GM23338 (cell line): Measurements from ENCODE around the gene RAN. TPM values are rescaled to one million over a fixed set of nuclear protein-coding genes. Genes with fewer than 3 reads are reported as not detected.
A peak's percentile ranks its signal among the peaks of the same experiment; 100 is the strongest.

Source experiments
- ATAC-seq: fragments of 200-7000 bp; cut with Tn5 transposase; 3 replicates; pipeline ENCODE4 v1.9.1; 2020
- DNase-seq: peaks from one replicate; pipeline ENCODE4 v3.0.0-alpha.2; 2015; ENCODE audit warnings: low spot score
- H2AFZ ChIP-seq: fragments of 200-600 bp; sonication (generic); 2 replicates; pipeline ENCODE4 v1.8.0; 2016; ENCODE audit warnings: antibody characterized with exemption, mild to moderate bottlenecking, moderate library complexity
- H3F3A ChIP-seq: fragments of 200-600 bp; sonication (generic); replicated peaks from 2 replicates; pipeline ENCODE4 v1.8.0; 2017; ENCODE audit warnings: antibody characterized with exemption, mixed run types, low read depth
- H3K27ac ChIP-seq: fragments of 200-600 bp; sonication (generic); 2 replicates; pipeline ENCODE4 v1.6.1; 2016; ENCODE audit warnings: low read depth
- H3K27me3 ChIP-seq: fragments of 200-600 bp; sonication (generic); 2 replicates; pipeline ENCODE4 v1.8.0; 2016; ENCODE audit warnings: mild to moderate bottlenecking, mixed run types, moderate library complexity; ENCODE audit not compliant: insufficient read depth
- H3K36me3 ChIP-seq: fragments of 200-600 bp; sonication (generic); 2 replicates; pipeline ENCODE4 v1.8.0; 2016; ENCODE audit warnings: mild to moderate bottlenecking; ENCODE audit not compliant: insufficient read depth
- H3K4me1 ChIP-seq: fragments of 200-600 bp; sonication (generic); 2 replicates; pipeline ENCODE4 v1.8.0; 2016; ENCODE audit warnings: mild to moderate bottlenecking, moderate library complexity; ENCODE audit not compliant: insufficient read depth
- H3K4me2 ChIP-seq: fragments of 200-600 bp; sonication (generic); 2 replicates; pipeline ENCODE4 v1.7.1; 2017; ENCODE audit warnings: mixed run types
- H3K4me3 ChIP-seq: fragments of 200-600 bp; sonication (generic); 2 replicates; pipeline ENCODE4 v1.6.1; 2016; ENCODE audit warnings: mixed run types
- H3K79me2 ChIP-seq: fragments of 200-600 bp; sonication (generic); replicated peaks from 2 replicates; pipeline ENCODE4 v1.8.0; 2017; ENCODE audit warnings: mild to moderate bottlenecking; ENCODE audit not compliant: insufficient read depth
- H3K9me2 ChIP-seq: fragments of 200-600 bp; sonication (generic); 2 replicates; pipeline ENCODE4 v1.8.0; 2017; ENCODE audit not compliant: insufficient read depth
- H4K20me1 ChIP-seq: fragments of 200-600 bp; sonication (generic); replicated peaks from 2 replicates; pipeline ENCODE4 v1.8.0; 2017; ENCODE audit warnings: mild to moderate bottlenecking; ENCODE audit not compliant: insufficient read depth
- H3K27ac Mint-ChIP-seq: 2 replicates; pipeline ENCODE4 v1.8.0; 2020; ENCODE audit warnings: inconsistent platforms, mild to moderate bottlenecking, moderate library complexity, mixed read lengths
- H3K27me3 Mint-ChIP-seq: 3 replicates; pipeline ENCODE4 v1.8.0; 2022; ENCODE audit warnings: low read depth, mild to moderate bottlenecking, moderate library complexity, mixed read lengths, inconsistent platforms; ENCODE audit not compliant: insufficient read depth, poor library complexity
- H3K36me3 Mint-ChIP-seq: 3 replicates; pipeline ENCODE4 v1.8.0; 2021; ENCODE audit warnings: low read depth, mild to moderate bottlenecking, inconsistent platforms, moderate library complexity, mixed read lengths
- H3K4me1 Mint-ChIP-seq: 3 replicates; pipeline ENCODE4 v1.8.0; 2020; ENCODE audit warnings: mild to moderate bottlenecking, inconsistent platforms, mixed read lengths
- H3K4me3 Mint-ChIP-seq: 3 replicates; pipeline ENCODE4 v1.8.0; 2021; ENCODE audit warnings: moderate library complexity, mild to moderate bottlenecking, inconsistent platforms, mixed read lengths
- H3K9me3 Mint-ChIP-seq: 3 replicates; pipeline ENCODE4 v1.8.0; 2020; ENCODE audit warnings: moderate library complexity, mild to moderate bottlenecking, inconsistent platforms, mixed read lengths
- CREB1 ChIP-seq: fragments of 250-450 bp; sonication (Bioruptor Pico); IDR thresholded peaks from 2 replicates; pipeline ENCODE4 v1.5.0; 2020; ENCODE audit warnings: low read depth, mild to moderate bottlenecking, moderate library complexity
- CTCF ChIP-seq, 2 experiments: fragments of 200-600 bp in 1 of 2; sonication (generic) in 1 of 2; conservative IDR thresholded peaks; 2 replicates each; pipeline versions ENCODE4 v1.5.1 to v1.6.1; 2016 to 2017; ENCODE audit warnings: antibody characterized with exemption in 2 of 2, low read depth in 2 of 2, mild to moderate bottlenecking in 2 of 2, moderate library complexity in 1 of 2
- ETS1 ChIP-seq: IDR thresholded peaks from 2 replicates; pipeline ENCODE4 v1.6.1; 2016; ENCODE audit warnings: antibody characterized with exemption
- EZH2 ChIP-seq: fragments of 200-600 bp; sonication (generic); IDR thresholded peaks from one replicate; pipeline ENCODE4 v1.8.0; 2017; ENCODE audit warnings: antibody characterized with exemption, mild to moderate bottlenecking, low read depth; ENCODE audit not compliant: unreplicated experiment
- EZH2phosphoT487 ChIP-seq: fragments of 200-600 bp; sonication (generic); IDR thresholded peaks from one replicate; pipeline ENCODE4 v1.8.1; 2018; ENCODE audit warnings: antibody characterized with exemption; ENCODE audit not compliant: unreplicated experiment
- JUNB ChIP-seq: IDR thresholded peaks from one replicate; pipeline ENCODE4 v1.6.1; 2016; ENCODE audit warnings: antibody characterized with exemption; ENCODE audit not compliant: unreplicated experiment
- NANOG ChIP-seq: IDR thresholded peaks from 2 replicates; pipeline ENCODE4 v1.6.1; 2016; ENCODE audit warnings: antibody characterized with exemption, borderline replicate concordance
- POLR2AphosphoS5 ChIP-seq: IDR thresholded peaks from 2 replicates; pipeline ENCODE4 v1.6.1; 2016; ENCODE audit warnings: antibody characterized with exemption, low read depth
- REST ChIP-seq: IDR thresholded peaks from one replicate; pipeline ENCODE4 v1.6.1; 2018; ENCODE audit warnings: antibody characterized with exemption; ENCODE audit not compliant: unreplicated experiment
- STAT1 ChIP-seq: IDR thresholded peaks from one replicate; pipeline ENCODE4 v1.6.1; 2016; ENCODE audit warnings: antibody characterized with exemption; ENCODE audit not compliant: unreplicated experiment
- ZNF114 ChIP-seq: fragments of 250-450 bp; sonication (Bioruptor Pico); IDR thresholded peaks from 2 replicates; pipeline ENCODE4 v1.5.0; 2020; ENCODE audit warnings: mild to moderate bottlenecking, moderate library complexity
- ZNF331 ChIP-seq: fragments of 250-450 bp; sonication (Bioruptor Pico); IDR thresholded peaks from 2 replicates; pipeline ENCODE4 v1.5.0; 2020; ENCODE audit warnings: low read depth, mild to moderate bottlenecking, moderate library complexity
- ZNF462 ChIP-seq: fragments of 250-450 bp; sonication (Bioruptor Pico); IDR thresholded peaks from 2 replicates; pipeline ENCODE4 v1.5.0; 2020; ENCODE audit warnings: mild to moderate bottlenecking, moderate library complexity
- polyA plus RNA-seq: library from polyadenylated mRNA; unstranded; fragments of >200 nt; fragmentation: Nextera tagmentation; extraction: Ambion mirVana; gene quantifications from 2 replicates; pipeline ENCODE4 v1.2.1, GENCODE V29; 2016
- total RNA-seq: library from RNA; depleted of rRNA; stranded (reverse); fragments of >200 nt; shearing (Covaris generic); gene quantifications from 2 replicates; pipeline ENCODE4 v1.2.3, GENCODE V29; 2014

RAN gene
- total and polyA plus RNA-seq, 2 experiments from 2014 or later: 976 to 2,289 TPM

GRCh38 chr12:130831876-130832405 is 39.9 kb upstream of the RAN start:
- H3K4me1 Mint-ChIP-seq: peaks cover 57% of the 10 kb centered on the region
- H3K4me2 ChIP-seq: no peak overlapping the region
- TF ChIP-seq POLR2AphosphoS5 (no peak), REST (no peak), ZNF114 (CRISPR knock-in tag) (no peak), ZNF331 (CRISPR knock-in tag) (no peak), CREB1 (CRISPR knock-in tag) (no peak), NANOG (no peak), JUNB (no peak), ETS1 (no peak), EZH2 (no peak), ZNF462 (CRISPR knock-in tag) (no peak), STAT1 (no peak), CTCF (conservative IDR thresholded peaks at IDR 0.05; ENCODE audit: low read depth in 2 of 2) (no peak), EZH2phosphoT487 (no peak)
- DNase-seq (no peak), ATAC-seq (no peak)
- H3K4me3 ChIP-seq: no peak overlapping the region
- H3K9me3 Mint-ChIP-seq: peaks cover 4% of the 10 kb centered on the region; the same call in 1 of the 3 replicates
- H3K36me3 Mint-ChIP-seq: peaks cover 7% of the 10 kb centered on the region
- H3K4me3 Mint-ChIP-seq: no peak overlapping the region
- H4K20me1 ChIP-seq: no peaks in the 10 kb centered on the region
- no peaks in the 10 kb centered on the region for H3K36me3 ChIP-seq
- no peaks in the 10 kb centered on the region for H3K27me3 ChIP-seq
- H3K27ac ChIP-seq: no peak overlapping the region
- H3K4me1 ChIP-seq: peaks cover 44% of the 10 kb centered on the region
- H3K27ac Mint-ChIP-seq: peak overlapping the region; percentile 11; the same call in 1 of the 2 replicates
- peaks cover 64% of the 10 kb centered on the region for H3K79me2 ChIP-seq
- no peak overlapping the region for H2AFZ ChIP-seq
- H3K27me3 Mint-ChIP-seq: no peaks in the 10 kb centered on the region
- no peaks in the 10 kb centered on the region; the same call in 1 of the 2 replicates for H3F3A ChIP-seq
- H3K9me2 ChIP-seq: no peaks in the 10 kb centered on the region
